ENCODE results near the gene MOB1B. TPM values are rescaled to one million over a fixed set of nuclear protein-coding genes. Genes with fewer than 3 reads are reported as not detected.

MOB1B gene
- total and polyA plus RNA-seq, 10 of the 15 experiments (the other 5 are each of a cell fraction or from before 2014, with no cell fraction given): 1.9 to 11.4 (median 6.1) TPM

GRCh38 chr4:70931347-70931746 is 29.2 kb downstream of the MOB1B start:
- H3K4me1 ChIP-seq (ENCODE audit: control insufficient read depth, insufficient read depth, low read length): peaks cover 24% of the 10 kb centered on the region
- ChIA-PET POLR2A (interaction anchor here (0.6 to 1.0 kb wide), 5 partner anchors 64 to 252 kb away, joined by 3 to 5 read pairs (median 4); no protein-coding TSS in a partner anchor), SMC1A (ENCODE audit: uncharacterized antibody, unreplicated experiment) (interaction anchor here (0.7 to 3.6 kb wide), 6 partner anchors 10 to 241 kb away, joined by 3 to 31 read pairs (median 4); no protein-coding TSS in a partner anchor), RAD21 (ENCODE audit: unreplicated experiment) (interaction anchor here (0.5 to 1.9 kb wide), 11 partner anchors 12 to 276 kb away, joined by 3 to 8 read pairs (median 4); partner anchors contain the start of gene GRSF1), CTCF (interaction anchor here (1.2 to 1.8 kb wide), 6 partner anchors 9 to 79 kb away, joined by 3 to 6 read pairs (median 4); partner anchors contain the start of gene DCK)
- intact Hi-C loops (cut with micrococcal nuclease; ENCODE audit: unreplicated experiment) (no loop called here), in situ Hi-C loops (cut with MboI) (no loop called here)
- no peak overlapping the region for H2AFZ ChIP-seq (ENCODE audit: control insufficient read depth, low read depth, low read length)
- peaks cover 3% of the 10 kb centered on the region; the same call in 2 of the 3 replicates for H3K9me3 ChIP-seq (replicated peaks; ENCODE audit: control insufficient read depth, insufficient read depth, low read length)
- FAIRE-seq (no peak), ATAC-seq (no peak), DNase-seq (ENCODE audit: low read depth, low spot score) (no peak)
- H3K4me2 ChIP-seq (ENCODE audit: control insufficient read depth, insufficient read depth): no peak overlapping the region
- H3K27me3 ChIP-seq (replicated peaks in 1 of 2; ENCODE audit: control insufficient read depth in 2 of 2, insufficient read depth in 2 of 2, low read length in 1 of 2): no peaks in the 10 kb centered on the region
- H3K9ac ChIP-seq (ENCODE audit: control insufficient read depth, insufficient read depth, low read length): no peak overlapping the region
- H4K20me1 ChIP-seq (ENCODE audit: control insufficient read depth, insufficient read depth): no peaks in the 10 kb centered on the region
- TF ChIP-seq ZNF622 (IDR thresholded peaks at IDR 0.05): no peak
- BruUV-seq (replicated peaks): no TSS peak
- H3K36me3 ChIP-seq (ENCODE audit: control insufficient read depth in 2 of 2, insufficient read depth in 2 of 2, low read length in 1 of 2): no peaks in the 10 kb centered on the region
- H3K4me3 ChIP-seq: no peak overlapping the region
- H3K27ac ChIP-seq (ENCODE audit: control insufficient read depth, insufficient read depth): peak overlapping the region; percentile 11; the same call in 1 of the 2 replicates
- 94% methylated on average over 1 of the region's 1 CpG for WGBS (ENCODE audit: insufficient coverage, insufficient replicate concordance, low lambda C conversion rate, missing lambda C conversion rate)
- peaks cover 4% of the 10 kb centered on the region for H3K79me2 ChIP-seq (ENCODE audit: control insufficient read depth, insufficient read depth, low read length)

GRCh38 chr4:70932984-70933383 is 30.8 kb downstream of the MOB1B start:
- FAIRE-seq (no peak), ATAC-seq (no peak), DNase-seq (ENCODE audit: low read depth, low spot score) (no peak)
- POLR2A ChIA-PET: no interaction called here
- 100% methylated on average over 2 of the region's 2 CpGs for WGBS (ENCODE audit: insufficient coverage, insufficient replicate concordance, low lambda C conversion rate, missing lambda C conversion rate)
- Histone ChIP-seq H3K79me2 (ENCODE audit: control insufficient read depth, insufficient read depth, low read length) (no peaks in the 10 kb centered on the region), H4K20me1 (ENCODE audit: control insufficient read depth, insufficient read depth) (no peaks in the 10 kb centered on the region), H3K9me3 (replicated peaks; ENCODE audit: control insufficient read depth, insufficient read depth, low read length) (peaks cover 3% of the 10 kb centered on the region; the same call in 2 of the 3 replicates), H2AFZ (ENCODE audit: control insufficient read depth, low read depth, low read length) (no peak overlapping the region), H3K4me3 (no peak overlapping the region), H3K9ac (ENCODE audit: control insufficient read depth, insufficient read depth, low read length) (no peak overlapping the region), H3K4me2 (ENCODE audit: control insufficient read depth, insufficient read depth) (no peak overlapping the region), H3K27me3 (replicated peaks in 1 of 2; ENCODE audit: control insufficient read depth in 2 of 2, insufficient read depth in 2 of 2, low read length in 1 of 2) (no peaks in the 10 kb centered on the region), H3K4me1 (ENCODE audit: control insufficient read depth, insufficient read depth, low read length) (peaks cover 10% of the 10 kb centered on the region; the same call in 1 of the 2 replicates), H3K27ac (ENCODE audit: control insufficient read depth, insufficient read depth) (no peak overlapping the region), H3K36me3 (ENCODE audit: control insufficient read depth in 2 of 2, insufficient read depth in 2 of 2, low read length in 1 of 2) (no peaks in the 10 kb centered on the region)
- intact Hi-C loops (cut with micrococcal nuclease; ENCODE audit: unreplicated experiment) (no loop called here), in situ Hi-C loops (cut with MboI) (no loop called here)
- RAD21 ChIA-PET (ENCODE audit: unreplicated experiment): no interaction called here
- CTCF ChIA-PET: no interaction called here
- TF ChIP-seq JUNB (IDR thresholded peaks at IDR 0.05) (no peak), EED (IDR thresholded peaks at IDR 0.05; ENCODE audit: low read depth) (no peak), CBX3 (IDR thresholded peaks at IDR 0.05; ENCODE audit: borderline replicate concordance, low read depth) (no peak), TBL1XR1 (IDR thresholded peaks at IDR 0.05; ENCODE audit: low read depth, low read length) (no peak), ZBTB11 (CRISPR knock-in tag; IDR thresholded peaks at IDR 0.05) (no peak), NR2C2 (IDR thresholded peaks at IDR 0.05; ENCODE audit: borderline replicate concordance, control insufficient read depth, insufficient read length, low read depth) (no peak), IRF4 (IDR thresholded peaks at IDR 0.05; ENCODE audit: low read depth, low read length) (no peak), RB1 (IDR thresholded peaks at IDR 0.05; ENCODE audit: borderline replicate concordance) (no peak), TCF12 (IDR thresholded peaks at IDR 0.05; ENCODE audit: low read depth, low read length) (no peak)
- SMC1A ChIA-PET (ENCODE audit: uncharacterized antibody, unreplicated experiment): no interaction called here
- BruUV-seq (replicated peaks): no TSS peak
